Nephron (organoid): ENCODE data around the gene SLC16A11.

ENCODE experiments used
- H3K27ac Mint-ChIP-seq, 3 experiments: 2 replicates each; pipeline ENCODE4 v1.8.0; 2020; ENCODE audit warnings: mixed read lengths in 3 of 3, mild to moderate bottlenecking in 2 of 3, moderate library complexity in 1 of 3
- H3K27me3 Mint-ChIP-seq: 2 replicates; pipeline ENCODE4 v1.8.0; 2021; ENCODE audit warnings: low read depth, mild to moderate bottlenecking, moderate library complexity, mixed read lengths
- H3K36me3 Mint-ChIP-seq: 2 replicates; pipeline ENCODE4 v1.8.0; 2020; ENCODE audit warnings: low read depth, mixed read lengths
- H3K4me1 Mint-ChIP-seq: 2 replicates; pipeline ENCODE4 v1.8.0; 2020; ENCODE audit warnings: mixed read lengths
- H3K4me3 Mint-ChIP-seq, 3 experiments: 2 replicates each; pipeline ENCODE4 v1.8.0; 2020; ENCODE audit warnings: mild to moderate bottlenecking in 3 of 3, mixed read lengths in 3 of 3, moderate library complexity in 2 of 3
- H3K9me3 Mint-ChIP-seq: 2 replicates; pipeline ENCODE4 v1.8.0; 2020; ENCODE audit warnings: mixed read lengths
- TF ChIP-seq, protein P1 (sequence below), 3 experiments: fragments of 200-600 bp; sonication (generic); IDR thresholded peaks; one replicate each; pipeline ENCODE4 v1.5.0; 2021; ENCODE audit warnings: antibody characterized with exemption in 3 of 3; ENCODE audit not compliant: unreplicated experiment in 3 of 3

Gene SLC16A11

GRCh38 chr17:7019839-7020519 lies 23.9 kb downstream of the SLC16A11 start:
- Mint-ChIP-seq H3K4me3 (peak overlapping the region; percentile 58 to 77 (median 74)), H3K27ac (peak overlapping the region in 2 of 3 experiments; percentile 64 to 66), H3K9me3 (no peaks in the 10 kb centered on the region), H3K4me1 (peaks cover 38% of the 10 kb centered on the region), H3K36me3 (no peaks in the 10 kb centered on the region), H3K27me3 (peaks cover 51% of the 10 kb centered on the region)
- TF ChIP-seq, protein P1, sequence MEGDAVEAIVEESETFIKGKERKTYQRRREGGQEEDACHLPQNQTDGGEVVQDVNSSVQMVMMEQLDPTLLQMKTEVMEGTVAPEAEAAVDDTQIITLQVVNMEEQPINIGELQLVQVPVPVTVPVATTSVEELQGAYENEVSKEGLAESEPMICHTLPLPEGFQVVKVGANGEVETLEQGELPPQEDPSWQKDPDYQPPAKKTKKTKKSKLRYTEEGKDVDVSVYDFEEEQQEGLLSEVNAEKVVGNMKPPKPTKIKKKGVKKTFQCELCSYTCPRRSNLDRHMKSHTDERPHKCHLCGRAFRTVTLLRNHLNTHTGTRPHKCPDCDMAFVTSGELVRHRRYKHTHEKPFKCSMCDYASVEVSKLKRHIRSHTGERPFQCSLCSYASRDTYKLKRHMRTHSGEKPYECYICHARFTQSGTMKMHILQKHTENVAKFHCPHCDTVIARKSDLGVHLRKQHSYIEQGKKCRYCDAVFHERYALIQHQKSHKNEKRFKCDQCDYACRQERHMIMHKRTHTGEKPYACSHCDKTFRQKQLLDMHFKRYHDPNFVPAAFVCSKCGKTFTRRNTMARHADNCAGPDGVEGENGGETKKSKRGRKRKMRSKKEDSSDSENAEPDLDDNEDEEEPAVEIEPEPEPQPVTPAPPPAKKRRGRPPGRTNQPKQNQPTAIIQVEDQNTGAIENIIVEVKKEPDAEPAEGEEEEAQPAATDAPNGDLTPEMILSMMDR (IDR thresholded peaks at IDR 0.05; ENCODE audit: unreplicated experiment in 3 of 3) = no peak

DNA sequence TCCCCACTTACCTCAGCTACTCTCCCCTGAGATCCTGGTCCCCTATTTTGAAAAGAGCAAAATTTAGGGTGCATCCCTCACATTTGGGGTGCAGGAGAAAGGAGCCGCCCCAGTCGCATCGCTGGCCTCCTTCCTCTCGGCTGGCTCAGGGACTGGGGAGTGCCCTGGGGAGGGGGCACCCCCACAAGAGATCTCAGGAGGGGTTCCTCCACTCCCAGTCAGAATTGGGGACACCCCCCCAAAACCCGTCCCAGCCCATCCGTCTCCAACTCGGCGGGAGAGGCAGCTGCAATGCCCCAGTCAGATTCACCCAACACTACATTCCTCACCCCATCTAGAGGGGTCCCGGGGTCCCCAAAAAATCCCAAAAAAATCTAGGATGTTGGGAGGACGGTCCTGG lies 24.5 kb downstream of the SLC16A11 start:
- peak overlapping the region in 1 of 3 experiments; percentile 44 for H3K27ac Mint-ChIP-seq
- peaks cover 40% of the 10 kb centered on the region for H3K4me1 Mint-ChIP-seq
- no peaks in the 10 kb centered on the region for H3K9me3 Mint-ChIP-seq
- TF ChIP-seq, protein P1 (IDR thresholded peaks at IDR 0.05; ENCODE audit: unreplicated experiment in 3 of 3) = no peak
- peaks cover 45% of the 10 kb centered on the region for H3K27me3 Mint-ChIP-seq
- peak overlapping the region; percentile 57 to 77 (median 74) for H3K4me3 Mint-ChIP-seq
- no peaks in the 10 kb centered on the region for H3K36me3 Mint-ChIP-seq

DNA sequence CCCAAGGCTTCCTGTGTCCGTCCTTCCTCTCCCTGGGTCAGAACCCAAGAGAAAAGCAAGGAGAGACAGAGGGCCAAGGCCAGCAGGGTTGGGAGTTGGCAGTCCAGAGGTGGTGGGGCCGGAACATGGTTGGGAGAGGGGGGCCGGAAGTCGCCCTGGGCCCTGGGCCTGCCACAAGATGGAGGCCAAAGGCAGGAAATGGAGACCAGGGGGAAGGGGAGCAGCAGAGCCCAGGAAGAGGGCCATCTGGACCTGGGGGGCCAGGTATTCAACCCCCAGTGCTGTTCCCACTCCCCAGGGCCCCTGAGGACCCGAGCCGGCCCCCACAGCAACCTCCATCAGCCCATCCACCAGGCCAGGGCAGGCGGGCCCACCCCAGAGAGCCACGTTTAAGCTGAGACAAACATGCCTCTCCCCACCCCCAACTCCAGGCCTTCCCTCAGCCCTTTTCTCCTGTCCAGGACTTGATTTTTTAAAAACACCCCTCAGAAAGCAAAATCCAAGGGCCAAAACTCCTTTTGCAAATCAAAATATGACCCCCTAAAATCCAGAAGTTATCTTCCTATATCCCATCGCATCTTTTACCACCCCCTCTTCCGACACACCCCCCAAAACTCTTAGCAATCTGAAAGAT lies 25.4 kb downstream of the SLC16A11 start:
- peaks cover 36% of the 10 kb centered on the region for H3K27me3 Mint-ChIP-seq

GRCh38 chr17:7017827-7018200 lies 26.1 kb downstream of the SLC16A11 start:
- H3K4me3 Mint-ChIP-seq = peak overlapping the region; percentile 64 to 75 (median 66)
- H3K36me3 Mint-ChIP-seq = no peaks in the 10 kb centered on the region

More for the DNA sequence above, 25.4 kb downstream of the SLC16A11 start:
- TF ChIP-seq, protein P1 (IDR thresholded peaks at IDR 0.05; ENCODE audit: unreplicated experiment in 3 of 3) = no peak
- Mint-ChIP-seq H3K4me1 (peaks cover 49% of the 10 kb centered on the region), H3K9me3 (no peaks in the 10 kb centered on the region), H3K36me3 (no peaks in the 10 kb centered on the region), H3K4me3 (peak overlapping the region; percentile 28 to 75 (median 66)), H3K27ac (peak overlapping the region in 2 of 3 experiments; percentile 43 to 69)

DNA sequence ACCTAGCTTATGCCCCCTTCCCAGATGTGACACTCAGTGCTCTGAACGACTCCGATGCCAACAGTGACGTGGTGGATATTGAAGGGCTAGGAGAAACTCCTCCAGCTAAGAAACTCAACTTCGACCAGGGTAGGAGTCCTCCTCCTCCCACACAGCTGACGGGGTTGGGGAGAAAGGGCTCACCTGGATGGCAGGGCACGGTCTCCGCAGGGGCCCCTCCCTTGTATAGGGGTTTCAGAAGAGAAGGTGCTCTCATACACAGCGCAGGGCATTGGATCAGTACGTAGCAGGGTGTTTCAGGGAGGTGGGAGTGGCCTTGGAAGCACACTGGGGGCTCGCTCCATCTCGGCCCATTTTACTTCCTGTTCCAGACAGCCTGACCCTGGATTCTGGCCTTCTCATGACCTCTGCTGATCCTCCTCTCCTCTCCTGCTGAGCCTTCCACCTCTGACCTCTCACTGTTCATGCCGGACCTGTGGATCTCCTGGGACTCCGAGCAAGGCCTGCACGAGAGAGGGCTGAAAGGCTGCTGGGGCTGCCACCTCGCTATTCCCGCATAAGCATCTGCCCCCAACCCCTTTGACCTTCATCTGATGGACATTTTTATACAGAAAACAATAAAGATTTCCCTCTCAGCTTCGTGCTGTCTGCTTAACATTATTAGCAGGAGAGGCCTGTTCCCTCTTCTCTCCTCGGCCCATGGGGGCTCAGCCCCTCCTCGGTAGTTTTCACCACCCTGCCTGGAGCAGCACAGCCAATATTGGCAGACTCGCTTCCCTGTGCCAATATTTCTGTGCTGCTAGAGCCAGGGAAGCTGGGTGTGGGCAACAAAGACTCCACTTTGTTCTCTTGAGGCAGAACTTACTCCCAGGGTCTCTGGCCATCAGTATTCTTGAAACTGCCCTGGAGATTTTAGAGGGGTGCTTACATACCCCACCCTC lies 26.7 kb downstream of the SLC16A11 start:
- H3K27ac Mint-ChIP-seq = peak overlapping the region in 2 of 3 experiments; percentile 25 to 69
- H3K4me3 Mint-ChIP-seq = peak overlapping the region; percentile 66 to 75 (median 74)
- H3K9me3 Mint-ChIP-seq = no peaks in the 10 kb centered on the region
- peaks cover 57% of the 10 kb centered on the region for H3K4me1 Mint-ChIP-seq
- H3K36me3 Mint-ChIP-seq = no peaks in the 10 kb centered on the region
- peaks cover 23% of the 10 kb centered on the region for H3K27me3 Mint-ChIP-seq
- TF ChIP-seq, protein P1 (IDR thresholded peaks at IDR 0.05; ENCODE audit: unreplicated experiment in 3 of 3) = no peak

More at GRCh38 chr17:7017827-7018200, 26.1 kb downstream of the SLC16A11 start:
- Mint-ChIP-seq H3K9me3 (no peaks in the 10 kb centered on the region), H3K4me1 (peaks cover 55% of the 10 kb centered on the region), H3K27me3 (peaks cover 30% of the 10 kb centered on the region), H3K27ac (peak overlapping the region in 2 of 3 experiments; percentile 25 to 69)
- TF ChIP-seq, protein P1 (IDR thresholded peaks at IDR 0.05; ENCODE audit: unreplicated experiment in 3 of 3) = no peak
